GM12891 (cell line): ENCODE results near the gene BOD1L2.

Experiments
- DNase-seq: peaks from one replicate; pipeline ENCODE4 v3.0.0; 2011; ENCODE audit warnings: low spot score; ENCODE audit not compliant: insufficient read length
- FAIRE-seq: peaks from 2 replicates; lab custom pipeline; 2011; peaks lifted over from hg19 to GRCh38; lab: Jason Lieb, UNC
- PAX5 ChIP-seq: IDR thresholded peaks from 2 replicates; pipeline ENCODE4 v1.6.1; 2011; ENCODE audit warnings: low read length, moderate library complexity, mild to moderate bottlenecking; ENCODE audit not compliant: insufficient read depth, severe bottlenecking
- POLR2A ChIP-seq: IDR thresholded peaks from 2 replicates; pipeline ENCODE4 v1.6.1; 2011; ENCODE audit warnings: low read depth, low read length, control low read depth
- POLR2AphosphoS5 ChIP-seq: IDR thresholded peaks from 2 replicates; pipeline ENCODE4 v1.6.1; 2011; ENCODE audit warnings: low read depth, low read length, control low read depth
- POU2F2 ChIP-seq: IDR thresholded peaks from 2 replicates; pipeline ENCODE4 v1.6.1; 2011; ENCODE audit warnings: low read depth, mild to moderate bottlenecking, control low read depth, low read length, moderate library complexity
- SPI1 ChIP-seq: IDR thresholded peaks from 2 replicates; pipeline ENCODE4 v1.6.1; 2011; ENCODE audit warnings: low read depth, low read length, control low read depth
- TAF1 ChIP-seq: IDR thresholded peaks from 2 replicates; pipeline ENCODE4 v1.6.1; 2011; ENCODE audit warnings: low read depth, low read length, control low read depth

BOD1L2 gene

DNA sequence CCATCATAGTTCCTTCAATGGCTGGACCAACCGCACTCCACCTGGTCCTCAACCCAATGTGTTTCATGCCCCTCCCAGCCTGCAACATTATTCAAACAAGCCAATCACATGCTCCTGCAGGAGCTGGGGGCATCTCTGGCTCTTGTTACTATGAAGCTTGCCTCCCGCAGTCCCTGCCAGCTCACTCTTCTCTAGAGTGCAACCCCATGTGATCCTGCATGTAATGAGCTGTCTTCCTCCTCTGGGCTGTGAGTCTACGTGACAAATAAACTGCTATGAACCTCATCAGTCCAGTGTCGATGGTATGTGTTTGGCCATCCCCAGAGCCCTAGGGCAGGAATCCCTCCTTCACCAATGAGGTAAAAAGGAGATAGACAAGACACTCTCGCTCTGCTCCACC is 15.8 kb upstream of the BOD1L2 start:
- DNase-seq (no peak), FAIRE-seq (no peak)
- TF ChIP-seq PAX5 (no peak), POU2F2 (no peak), SPI1 (no peak), TAF1 (no peak), POLR2A (no peak), POLR2AphosphoS5 (no peak)

DNA sequence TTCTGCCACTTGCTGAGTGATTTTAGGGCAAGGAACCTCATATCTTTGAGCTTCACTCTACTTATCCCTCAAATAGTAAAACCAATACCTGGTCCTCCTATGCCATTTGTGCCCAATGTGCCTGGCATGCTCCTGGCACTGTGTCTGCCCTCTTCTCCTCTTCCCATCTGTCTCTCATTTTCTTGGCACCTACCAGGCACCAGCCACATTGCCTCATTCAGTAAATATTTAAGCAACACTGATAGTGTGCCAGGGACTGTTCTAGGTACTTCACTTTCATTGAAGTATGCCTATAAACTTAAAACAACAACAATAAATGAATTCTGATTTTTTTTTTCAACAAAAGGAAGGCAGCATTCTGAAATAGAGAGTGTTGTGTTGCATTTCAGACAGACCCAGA is 15.1 kb upstream of the BOD1L2 start:
- DNase-seq = no peak
- FAIRE-seq = no peak

DNA sequence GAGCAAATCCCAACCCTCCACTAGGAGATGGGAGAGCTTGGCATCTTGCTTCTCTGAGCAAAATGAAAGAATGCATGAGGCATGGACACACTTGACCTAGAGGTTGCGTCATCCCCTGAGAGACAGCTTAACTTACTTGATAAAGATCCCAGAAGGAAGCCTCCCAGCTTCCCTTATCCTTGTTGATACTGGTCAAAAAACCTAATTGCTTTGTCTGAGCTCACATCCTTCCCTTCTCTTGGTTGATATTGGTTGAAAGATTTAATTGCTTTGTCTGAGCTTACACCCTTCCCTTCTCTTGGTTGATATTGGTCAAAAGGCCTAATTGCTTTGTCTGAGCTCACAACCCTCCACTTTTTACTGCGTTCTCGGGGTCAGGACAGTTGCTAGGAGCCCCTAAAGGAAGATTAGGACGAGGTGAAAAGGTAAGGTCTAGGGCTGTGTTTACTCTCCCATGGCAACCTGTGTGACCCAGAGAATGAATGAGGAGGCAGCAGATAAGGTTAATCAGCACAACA is 12.2 kb upstream of the BOD1L2 start:
- DNase-seq = no peak
- FAIRE-seq = no peak

More for the DNA sequence above, 15.1 kb upstream of the BOD1L2 start:
- TF ChIP-seq SPI1 (no peak), PAX5 (no peak), POU2F2 (no peak), POLR2AphosphoS5 (no peak)

DNA sequence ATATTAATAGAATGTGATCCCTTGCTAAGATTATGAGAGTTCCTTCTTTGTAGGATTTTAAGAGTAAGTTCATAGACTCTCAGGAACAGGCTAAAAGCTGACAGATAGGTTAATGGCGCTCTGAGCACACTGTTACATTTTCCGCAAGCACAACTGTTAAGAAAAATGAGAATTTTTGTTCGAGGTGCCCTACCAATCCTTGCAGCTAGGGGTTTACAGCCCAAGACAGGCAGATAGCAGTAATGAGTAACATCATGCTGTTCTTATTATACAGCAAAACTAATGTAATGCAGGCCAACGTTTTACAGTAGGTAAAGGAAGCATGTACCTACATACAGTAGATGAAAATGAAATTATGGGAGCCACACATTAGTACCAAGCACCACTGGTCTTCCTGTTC is 11.2 kb upstream of the BOD1L2 start:
- TF ChIP-seq PAX5 (no peak), SPI1 (no peak), POU2F2 (no peak), POLR2AphosphoS5 (no peak), POLR2A (no peak), TAF1 (no peak)
- no peak for FAIRE-seq
- DNase-seq = no peak

More for the DNA sequence above, 12.2 kb upstream of the BOD1L2 start:
- TF ChIP-seq POLR2AphosphoS5 (no peak), PAX5 (no peak), TAF1 (no peak), SPI1 (no peak), POLR2A (no peak), POU2F2 (no peak)

DNA sequence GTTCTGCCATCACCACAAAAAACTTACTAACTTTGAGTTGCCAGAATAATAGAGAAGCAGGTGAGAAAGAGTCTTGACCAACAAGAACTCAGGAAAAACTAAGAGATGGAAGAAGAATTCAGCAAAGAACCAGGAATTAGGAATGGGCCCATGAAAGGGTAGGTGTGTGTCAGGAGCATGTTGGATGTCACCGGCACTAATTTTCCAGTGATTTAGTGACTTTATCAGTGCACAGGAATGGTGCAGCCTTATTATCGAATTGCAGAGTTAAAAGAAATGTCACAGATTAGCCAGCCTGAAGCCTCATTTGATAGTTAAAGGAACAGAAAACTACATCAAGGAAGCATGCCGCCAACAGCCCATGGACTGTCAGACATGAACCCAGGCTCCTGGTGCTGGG is 9.0 kb upstream of the BOD1L2 start:
- no peak for TF ChIP-seq POLR2AphosphoS5
- TF ChIP-seq PAX5 = no peak
- no peak for TF ChIP-seq POLR2A
- no peak for TF ChIP-seq POU2F2
- TF ChIP-seq TAF1 = no peak
- no peak for TF ChIP-seq SPI1
- DNase-seq (no peak), FAIRE-seq (no peak)

DNA sequence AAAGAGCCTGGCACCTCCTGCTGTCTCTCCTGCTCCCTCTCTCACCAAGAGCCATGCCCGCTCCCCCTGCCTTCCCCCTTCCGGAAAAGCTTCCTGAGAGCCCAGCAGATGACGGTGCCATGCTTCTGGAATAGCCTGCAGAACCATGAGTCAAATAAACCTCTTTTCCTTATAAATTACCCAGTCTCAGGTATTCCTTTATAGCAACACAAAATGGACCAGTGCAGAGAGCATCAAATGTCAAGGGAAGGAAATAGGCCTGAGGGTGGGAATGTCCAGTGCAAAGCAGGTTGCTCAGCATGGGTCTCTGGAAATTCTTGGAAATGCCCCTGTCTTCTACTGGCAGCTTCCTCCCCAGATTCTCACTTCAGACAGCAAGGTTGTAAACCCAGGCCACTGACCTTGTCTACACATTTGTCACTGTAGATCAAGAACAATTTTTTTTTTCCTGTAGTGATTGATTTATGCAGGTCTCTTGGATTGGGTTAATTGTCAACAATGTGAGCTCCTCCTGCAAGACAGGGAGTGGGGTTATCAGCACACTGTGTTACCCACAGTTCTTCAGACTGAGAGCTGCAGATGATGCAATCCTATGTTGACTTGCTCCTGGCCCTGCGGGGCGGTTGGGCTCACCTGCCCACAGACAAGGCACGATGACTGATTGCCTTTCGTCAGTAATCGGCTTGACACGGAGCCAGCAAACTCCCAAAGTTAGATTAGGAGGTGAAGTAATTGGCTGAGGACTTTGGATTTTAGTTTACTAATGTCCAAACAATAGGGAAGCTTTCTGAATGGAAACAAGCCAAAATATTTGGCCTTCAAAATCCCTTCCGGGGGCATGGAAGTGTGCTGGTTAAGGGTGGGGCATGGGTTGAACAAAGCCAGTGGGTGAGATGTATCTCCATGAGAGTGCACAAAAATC is 5.4 kb upstream of the BOD1L2 start:
- FAIRE-seq (no peak), DNase-seq (no peak)
- TF ChIP-seq TAF1 = no peak
- TF ChIP-seq SPI1 = no peak
- TF ChIP-seq POLR2AphosphoS5 = no peak
- TF ChIP-seq POLR2A = no peak
- no peak for TF ChIP-seq POU2F2
- TF ChIP-seq PAX5 = no peak

DNA sequence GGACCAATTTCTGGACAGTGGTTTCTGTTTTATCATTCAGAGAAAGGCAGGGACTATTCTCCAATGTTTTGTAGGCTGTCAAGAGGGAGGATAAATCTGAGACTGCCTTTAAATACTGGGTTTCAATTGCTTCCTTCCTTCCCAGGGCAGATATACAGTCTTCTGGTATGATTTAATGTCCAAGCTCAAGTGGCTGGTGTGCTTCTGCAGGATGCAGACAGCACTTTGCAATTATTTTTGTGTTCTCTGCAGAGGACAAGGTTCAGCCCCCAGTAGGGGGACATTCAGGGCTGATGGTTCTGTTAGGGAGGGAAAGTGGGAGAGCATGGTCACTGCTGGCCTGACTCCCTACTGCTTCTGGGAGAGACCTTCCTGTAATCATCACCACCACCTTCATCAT is 4.6 kb upstream of the BOD1L2 start:
- TF ChIP-seq TAF1 (no peak), PAX5 (no peak), SPI1 (no peak), POLR2AphosphoS5 (no peak), POLR2A (no peak), POU2F2 (no peak)
- FAIRE-seq (no peak), DNase-seq (no peak)

DNA sequence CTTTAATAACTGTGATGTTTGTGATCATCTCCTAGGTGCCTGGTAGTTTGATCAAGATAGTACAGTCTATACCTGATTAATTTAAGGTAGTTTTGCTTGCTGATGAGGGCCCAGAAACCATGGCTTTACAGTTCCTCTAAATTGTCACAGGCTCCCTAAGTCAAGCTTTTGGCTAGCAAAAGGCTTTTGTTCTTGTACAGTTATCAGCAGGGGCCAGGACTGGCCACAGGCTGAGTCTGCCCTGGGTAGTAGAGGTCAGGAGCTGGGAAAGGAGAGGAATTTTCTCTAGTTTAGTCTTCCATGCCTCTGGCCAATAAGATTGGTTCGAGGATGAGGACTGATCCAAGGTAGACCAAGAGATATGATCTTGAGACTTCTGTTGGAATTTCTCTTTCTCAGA is 3.6 kb upstream of the BOD1L2 start:
- DNase-seq (no peak), FAIRE-seq (no peak)
- TF ChIP-seq POLR2A (no peak), PAX5 (no peak)

DNA sequence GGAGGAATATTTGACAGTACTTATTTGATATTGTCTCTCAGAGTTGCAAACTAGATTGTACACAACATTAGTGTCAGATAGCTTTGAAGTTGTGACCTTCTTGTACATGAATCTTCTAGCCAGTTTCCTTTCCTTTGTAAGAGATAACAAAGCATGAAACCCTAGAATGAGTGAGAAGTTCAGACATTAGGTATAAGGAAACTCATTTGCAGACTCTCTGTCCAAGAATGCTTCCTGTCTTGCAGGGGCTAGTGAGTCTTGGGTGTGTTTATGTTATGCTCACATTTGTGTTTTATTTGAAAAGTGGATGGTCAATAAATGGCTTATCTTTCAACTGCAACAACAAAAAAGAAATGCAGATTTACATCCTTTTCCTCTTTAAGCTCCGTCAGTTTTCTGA is 1.4 kb downstream of the BOD1L2 start:
- FAIRE-seq = no peak
- no peak for DNase-seq
- TF ChIP-seq TAF1 = no peak
- no peak for TF ChIP-seq PAX5
- TF ChIP-seq POLR2A = no peak
- no peak for TF ChIP-seq POU2F2
- TF ChIP-seq POLR2AphosphoS5 = no peak
- no peak for TF ChIP-seq SPI1

DNA sequence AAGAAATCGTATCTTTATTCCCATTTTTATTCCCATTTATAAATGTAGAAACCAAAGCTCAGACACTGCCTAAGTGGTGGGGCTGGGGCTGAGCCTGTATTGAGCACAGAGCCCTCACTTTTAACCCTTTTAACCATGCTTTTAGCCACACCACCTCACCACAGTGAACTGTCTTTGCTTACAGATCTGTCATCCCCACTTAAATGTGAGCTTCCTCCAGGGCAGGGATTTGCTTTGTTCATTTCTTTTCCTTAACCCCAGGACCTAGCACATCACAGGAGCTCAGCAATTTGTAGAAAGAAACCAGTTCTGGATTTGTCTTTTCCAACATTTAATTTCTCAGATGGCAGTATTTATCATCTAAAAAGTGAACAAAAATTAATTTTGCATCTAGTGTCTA is 2.2 kb downstream of the BOD1L2 start:
- DNase-seq (no peak), FAIRE-seq (no peak)
- no peak for TF ChIP-seq POLR2A
- TF ChIP-seq SPI1 = no peak
- TF ChIP-seq PAX5 = no peak
- no peak for TF ChIP-seq POU2F2
